ENCODE measurements around the gene FBXL15. TPM values are rescaled to one million over a fixed set of nuclear protein-coding genes. Genes with fewer than 3 reads are reported as not detected.

FBXL15 gene
- total and polyA plus RNA-seq, 9 of the 15 experiments (the other 6 are each of a cell fraction or from before 2014, with no cell fraction given): 0.08 to 25.9 (median 3.5) TPM

GRCh38 chr10:102425444-102425843 is 4.8 kb downstream of the FBXL15 start (continued):
- no peak for TF ChIP-seq HDAC2 (IDR thresholded peaks at IDR 0.05)
- TF ChIP-seq CEBPZ (IDR thresholded peaks at IDR 0.05; ENCODE audit: borderline replicate concordance, low read depth, low read length): no peak

GRCh38 chr10:102426803-102427287 is 6.2 kb downstream of the FBXL15 start:
- Histone ChIP-seq H3K79me2 (ENCODE audit: control insufficient read depth, insufficient read depth, low read length) (peaks cover 23% of the 10 kb centered on the region), H3K4me2 (ENCODE audit: insufficient read depth, low read length) (no peak overlapping the region), H4K20me1 (replicated peaks; ENCODE audit: control insufficient read depth, insufficient read depth, low read length) (no peaks in the 10 kb centered on the region), H2AFZ (ENCODE audit: low read depth, low read length) (no peak overlapping the region), H3K9me1 (ENCODE audit: control insufficient read depth, insufficient read depth, low read length) (no peaks in the 10 kb centered on the region), H3K9ac (ENCODE audit: insufficient read depth in 1 of 2, low read depth in 2 of 2, low read length in 2 of 2) (0 out of 4 replicates have a peak overlapping the region, but pooled peaks of 1 of the 2 experiments have one; percentile 4), H3K9me3 (replicated peaks; ENCODE audit: control insufficient read depth, insufficient read depth, low read depth, low read length) (no peaks in the 10 kb centered on the region), H3K27me3 (ENCODE audit: control insufficient read depth in 2 of 2, insufficient read depth in 2 of 2, low read length in 2 of 2) (no peaks in the 10 kb centered on the region), H3K4me3 (no peak overlapping the region), H3K27ac (ENCODE audit: extremely low read depth, low read depth, low read length) (no peak overlapping the region), H3K36me3 (ENCODE audit: control insufficient read depth, insufficient read depth, low read length) (peaks cover 24% of the 10 kb centered on the region; the same call in 2 of the 3 replicates), H3K4me1 (replicated peaks in 1 of 2; ENCODE audit: control insufficient read depth in 2 of 2, insufficient read depth in 2 of 2, low read length in 2 of 2) (peaks cover 10 to 25% of the 10 kb centered on the region in 2 experiments; a peak in 4 of 5 replicates)
- DNase-seq (ENCODE audit: extremely low read depth in 1 of 4, low spot score in 3 of 4) (no peak), FAIRE-seq (no peak), ATAC-seq (no peak)
- ChIA-PET CTCF (ENCODE audit: low intra/inter-chr PET ratio) (interaction anchor here (0.6 kb wide), 1 partner anchor 170 kb away, joined by 4 read pairs; no protein-coding TSS in a partner anchor), POLR2A (interaction anchor here (0.6 to 1.5 kb wide), 3 partner anchors 13 to 215 kb away, joined by 3 to 4 read pairs (median 3); no protein-coding TSS in a partner anchor)
- in situ Hi-C loops (cut with MboI): loop anchor here (25.0 kb wide), 1 partner anchor 590 kb away; the partner anchor contains the start of gene KCNIP2
- WGBS (ENCODE audit: insufficient coverage, low coverage, missing lambda C conversion rate): 50% methylated on average over 5 of the region's 7 CpGs
- BruUV-seq (replicated peaks): no TSS peak
- intact Hi-C loops (cut with micrococcal nuclease): no loop called here
- TF ChIP-seq GMEB1 (CRISPR knock-in tag; IDR thresholded peaks at IDR 0.05) (no peak), MCM2 (IDR thresholded peaks at IDR 0.05; ENCODE audit: low read depth) (no peak), PRDM10 (IDR thresholded peaks at IDR 0.05; ENCODE audit: partially characterized antibody) (peak; percentile 49), ATF3 (IDR thresholded peaks at IDR 0.05) (peak; percentile 65), ATF3 (CRISPR knock-in tag; conservative IDR thresholded peaks at IDR 0.05) (no peak), JUND (IDR thresholded peaks at IDR 0.05; ENCODE audit: borderline replicate concordance, low read depth, low read length) (peak; percentile 22; the same call in 1 of the 2 replicates), JUND (tag; IDR thresholded peaks at IDR 0.05; ENCODE audit: borderline replicate concordance, low read depth, low read length) (no peak)
